ENCODE results near the gene ACADVL. TPM values are rescaled to one million over a fixed set of nuclear protein-coding genes. Genes with fewer than 3 reads are reported as not detected.

ACADVL gene
- total and polyA plus RNA-seq, 2 donors (not counting 1 experiment from before 2014, with no cell fraction given): 640 to 696 TPM

- Mint-ChIP-seq H3K4me1 (peaks cover 58% of the 10 kb centered on the region), H3K27me3 (no peaks in the 10 kb centered on the region), H3K27ac (peak overlapping the region; percentile 99), H3K9me3 (ENCODE audit: insufficient read depth) (no peaks in the 10 kb centered on the region), H3K4me3 (peak overlapping the region; percentile 97)
- intact Hi-C loops (cut with micrococcal nuclease): loop anchor here (5.0 kb wide), 1 partner anchor 326 kb away; the partner anchor contains the start of gene SENP3
- Histone ChIP-seq H3K27ac (ENCODE audit: low read length in 2 of 2) (peak overlapping the region in 1 of 2 donors; percentile 88), H3K9me3 (ENCODE audit: control extremely low read depth in 1 of 3, control insufficient read depth in 2 of 3, insufficient read depth in 1 of 3, low read length in 2 of 3) (no peaks in the 10 kb centered on the region), H4K20me1 (ENCODE audit: control insufficient read depth, insufficient read depth, low read length, poor library complexity, severe bottlenecking) (peaks cover 25% of the 10 kb centered on the region), H3K27me3 (replicated peaks in 1 of 4; ENCODE audit: control extremely low read depth in 1 of 4, control insufficient read depth in 3 of 4, insufficient read depth in 4 of 4, low read length in 3 of 4) (no peaks in the 10 kb centered on the region), H3K4me3 (ENCODE audit: control extremely low read depth in 1 of 5, extremely low read depth in 1 of 5, insufficient read depth in 1 of 5, low read depth in 2 of 5, low read length in 4 of 5) (no peak overlapping the region), H3K4me1 (ENCODE audit: control insufficient read depth in 2 of 2, insufficient read depth in 2 of 2, low read length in 2 of 2) (peaks cover 45 to 56% of the 10 kb centered on the region in 2 donors), H3K4me2 (replicated peaks; ENCODE audit: low read depth, low read length, poor library complexity, severe bottlenecking) (no peak overlapping the region), H3K36me3 (replicated peaks in 1 of 2; ENCODE audit: control extremely low read depth in 1 of 2, control insufficient read depth in 1 of 2, extremely low read depth in 1 of 2, insufficient read depth in 2 of 2, low read length in 1 of 2) (peaks cover 0 to 23% of the 10 kb centered on the region in 2 experiments), H3K79me2 (ENCODE audit: control insufficient read depth, insufficient read depth, low read length) (peaks cover 60% of the 10 kb centered on the region), H3K9ac (ENCODE audit: low read length) (no peak overlapping the region), H2AFZ (ENCODE audit: insufficient read depth, low read depth, low read length, poor library complexity, severe bottlenecking) (no peak overlapping the region)
- ATAC-seq (ENCODE audit: low read depth) (no peak), DNase-seq (no peak)
- TF ChIP-seq EZH2 (IDR thresholded peaks at IDR 0.05; ENCODE audit: borderline replicate concordance, insufficient read depth, low read depth, low read length, poor library complexity, severe bottlenecking) (no peak), CTCF (IDR thresholded peaks at IDR 0.05) (no peak)
- POLR2A ChIA-PET: interaction anchor here (0.6 to 13.1 kb wide), 3 partner anchors 15 to 224 kb away, joined by 3 to 157 read pairs (median 4); partner anchors contain the start of genes ACADVL and DLG4
- WGBS (ENCODE audit: insufficient coverage): 90% methylated on average over 13 of the region's 22 CpGs
- CTCF ChIA-PET: interaction anchor here (0.7 to 1.1 kb wide), 3 partner anchors 16 to 638 kb away, joined by 3 read pairs; partner anchors contain the start of genes ACADVL and DLG4
Observed at GRCh38 chr17:7235693-7236665, 16.2 kb downstream of the ACADVL start.

Data from B cell (primary cell).